Hepatocyte (in vitro differentiated cells): ENCODE data around the gene ARL16. TPM values are rescaled to one million over a fixed set of nuclear protein-coding genes. Genes with fewer than 3 reads are reported as not detected.

Experiments
- DNase-seq: peaks from one replicate; pipeline ENCODE4 v3.0.0-alpha.2; 2016; ENCODE audit warnings: low spot score
- H2AFZ ChIP-seq: fragments of 200-600 bp; sonication (generic); 2 replicates; pipeline ENCODE4 v1.6.0; 2016; ENCODE audit warnings: antibody characterized with exemption, mild to moderate bottlenecking
- H3K27ac ChIP-seq: fragments of 200-600 bp; sonication (generic); 2 replicates; pipeline ENCODE4 v1.5.1; 2016; ENCODE audit warnings: mild to moderate bottlenecking
- H3K27me3 ChIP-seq: fragments of 200-600 bp; sonication (generic); 2 replicates; pipeline ENCODE4 v1.6.1; 2016
- H3K36me3 ChIP-seq: fragments of 200-600 bp; sonication (generic); replicated peaks from 2 replicates; pipeline ENCODE4 v1.5.1; 2016; ENCODE audit warnings: low read depth; ENCODE audit not compliant: insufficient read depth
- H3K4me1 ChIP-seq: fragments of 200-600 bp; sonication (generic); 2 replicates; pipeline ENCODE4 v1.5.1; 2016; ENCODE audit warnings: mild to moderate bottlenecking, moderate library complexity; ENCODE audit not compliant: insufficient read depth
- H3K4me2 ChIP-seq: fragments of 200-600 bp; sonication (generic); 2 replicates; pipeline ENCODE4 v1.6.0; 2016
- H3K4me3 ChIP-seq: fragments of 200-600 bp; sonication (generic); 2 replicates; pipeline ENCODE4 v1.5.1; 2016; ENCODE audit warnings: mild to moderate bottlenecking
- H3K79me2 ChIP-seq: fragments of 200-600 bp; sonication (generic); 2 replicates; pipeline ENCODE4 v1.6.0; 2017; ENCODE audit warnings: mild to moderate bottlenecking
- H3K9me2 ChIP-seq: fragments of 200-600 bp; sonication (generic); replicated peaks from 2 replicates; pipeline ENCODE4 v1.6.0; 2017; ENCODE audit warnings: mild to moderate bottlenecking; ENCODE audit not compliant: insufficient read depth
- H3K9me3 ChIP-seq: fragments of 200-600 bp; sonication (generic); 2 replicates; pipeline ENCODE4 v1.5.1; 2016; ENCODE audit warnings: low read depth, mild to moderate bottlenecking
- H4K20me1 ChIP-seq: fragments of 200-600 bp; sonication (generic); 2 replicates; pipeline ENCODE4 v1.6.0; 2016; ENCODE audit warnings: mild to moderate bottlenecking; ENCODE audit not compliant: insufficient read depth, poor library complexity, severe bottlenecking
- CTCF ChIP-seq: fragments of 200-600 bp; sonication (generic); IDR thresholded peaks from 2 replicates; pipeline ENCODE4 v1.5.1; 2016; ENCODE audit warnings: antibody characterized with exemption, mild to moderate bottlenecking; ENCODE audit not compliant: poor library complexity
- EZH2 ChIP-seq: fragments of 200-600 bp; sonication (generic); IDR thresholded peaks from 2 replicates; pipeline ENCODE4 v1.6.1; 2016; ENCODE audit warnings: antibody characterized with exemption, mild to moderate bottlenecking, borderline replicate concordance
- EZH2phosphoT487 ChIP-seq: fragments of 200-600 bp; sonication (generic); IDR thresholded peaks from one replicate; pipeline ENCODE4 v1.6.1; 2018; ENCODE audit warnings: antibody characterized with exemption, mild to moderate bottlenecking, low read depth, moderate library complexity; ENCODE audit not compliant: unreplicated experiment, severe bottlenecking
- WGBS: methylation state at CpG from one replicate; pipeline ENCODE4 v1.1.6; 2016; ENCODE audit warnings: low lambda C conversion rate; ENCODE audit errors: missing lambda C conversion rate; 5-methylcytosine and 5-hydroxymethylcytosine counted together
- polyA plus RNA-seq: library from polyadenylated mRNA; unstranded; fragments of >200 nt; fragmentation: Nextera tagmentation; extraction: Ambion mirVana; gene quantifications from 2 replicates; pipeline ENCODE4 v1.2.1, GENCODE V29; 2016
- total RNA-seq: library from RNA; depleted of rRNA; stranded (reverse); fragments of >200 nt; gene quantifications from 2 replicates; pipeline ENCODE4 v1.2.3, GENCODE V29; 2014

The ARL16 gene
- total and polyA plus RNA-seq, 2 experiments from 2014 or later: 38.8 to 70.6 TPM

- no peaks in the 10 kb centered on the region for H3K9me3 ChIP-seq
- no peaks in the 10 kb centered on the region for H3K27me3 ChIP-seq
- DNase-seq: no peak
- no peak overlapping the region for H3K4me2 ChIP-seq
- TF ChIP-seq EZH2 (no peak), CTCF (no peak), EZH2phosphoT487 (no peak)
- no peaks in the 10 kb centered on the region for H3K9me2 ChIP-seq
- no peaks in the 10 kb centered on the region for H3K79me2 ChIP-seq
- H3K36me3 ChIP-seq: no peaks in the 10 kb centered on the region
- WGBS: 89% methylated on average over 9 of the region's 9 CpGs
- no peak overlapping the region for H3K4me3 ChIP-seq
- H3K27ac ChIP-seq: no peak overlapping the region
- H2AFZ ChIP-seq: no peak overlapping the region
- H3K4me1 ChIP-seq: no peaks in the 10 kb centered on the region
- no peaks in the 10 kb centered on the region for H4K20me1 ChIP-seq
These were observed 41.8 kb upstream of the ARL16 start for GRCh38 chr17:81725439-81725838.

GRCh38 chr17:81723651-81724209 lies 40.1 kb upstream of the ARL16 start:
- 79% methylated on average over 12 of the region's 12 CpGs for WGBS
- Histone ChIP-seq H3K36me3 (no peaks in the 10 kb centered on the region), H3K4me3 (no peak overlapping the region), H2AFZ (no peak overlapping the region), H3K79me2 (no peaks in the 10 kb centered on the region), H3K27ac (no peak overlapping the region), H3K9me2 (no peaks in the 10 kb centered on the region), H3K27me3 (no peaks in the 10 kb centered on the region), H3K9me3 (no peaks in the 10 kb centered on the region), H4K20me1 (no peaks in the 10 kb centered on the region), H3K4me2 (no peak overlapping the region), H3K4me1 (no peaks in the 10 kb centered on the region)
- no peak for TF ChIP-seq EZH2
- TF ChIP-seq EZH2phosphoT487: no peak
- TF ChIP-seq CTCF: no peak
- no peak for DNase-seq

- no peaks in the 10 kb centered on the region for H3K4me1 ChIP-seq
- H3K9me3 ChIP-seq: no peaks in the 10 kb centered on the region
- no peak overlapping the region for H2AFZ ChIP-seq
- no peaks in the 10 kb centered on the region for H3K36me3 ChIP-seq
- H3K27me3 ChIP-seq: no peaks in the 10 kb centered on the region
- TF ChIP-seq EZH2phosphoT487 (no peak), EZH2 (no peak), CTCF (no peak)
- no peak overlapping the region for H3K27ac ChIP-seq
- no peak overlapping the region for H3K4me3 ChIP-seq
- WGBS: 63% methylated on average over 9 of the region's 10 CpGs
- H3K9me2 ChIP-seq: no peaks in the 10 kb centered on the region
- no peak overlapping the region for H3K4me2 ChIP-seq
- DNase-seq: peak; percentile 45
- no peaks in the 10 kb centered on the region for H3K79me2 ChIP-seq
- H4K20me1 ChIP-seq: no peaks in the 10 kb centered on the region
These were observed 38.9 kb upstream of the ARL16 start for GRCh38 chr17:81722184-81723120.
